Right kidney (tissue), 1 donor: ENCODE results near the gene SAPCD1.

Experiments
- DNase-seq: peaks from one replicate; pipeline ENCODE4 v3.0.0-alpha.2; 2016

Gene SAPCD1

GRCh38 chr6:31752739-31753319, 9.6 kb upstream of the SAPCD1 start:
- no peak for DNase-seq

- DNase-seq = no peak
Observed at GRCh38 chr6:31758281-31758680, 4.2 kb upstream of the SAPCD1 start.

DNA sequence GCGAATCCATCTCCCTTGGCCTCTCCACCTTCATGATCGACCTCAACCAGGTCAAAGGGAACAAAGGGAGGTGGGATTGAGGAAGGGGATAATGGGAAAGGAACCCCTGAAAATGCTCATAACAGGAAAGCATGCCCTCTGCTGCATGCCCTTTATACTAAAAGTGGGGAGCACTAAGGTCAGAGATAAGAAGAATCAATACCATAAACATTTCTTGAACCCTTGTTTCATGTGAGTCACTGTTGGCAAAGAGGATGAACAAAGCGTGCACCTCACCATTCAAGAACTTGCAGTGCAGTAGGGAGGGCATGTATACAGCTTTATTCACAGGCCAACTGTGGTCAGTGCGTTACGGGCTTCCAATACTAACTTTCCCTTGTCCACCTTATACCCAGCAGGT, 1.7 kb upstream of the SAPCD1 start:
- DNase-seq = no peak

DNA sequence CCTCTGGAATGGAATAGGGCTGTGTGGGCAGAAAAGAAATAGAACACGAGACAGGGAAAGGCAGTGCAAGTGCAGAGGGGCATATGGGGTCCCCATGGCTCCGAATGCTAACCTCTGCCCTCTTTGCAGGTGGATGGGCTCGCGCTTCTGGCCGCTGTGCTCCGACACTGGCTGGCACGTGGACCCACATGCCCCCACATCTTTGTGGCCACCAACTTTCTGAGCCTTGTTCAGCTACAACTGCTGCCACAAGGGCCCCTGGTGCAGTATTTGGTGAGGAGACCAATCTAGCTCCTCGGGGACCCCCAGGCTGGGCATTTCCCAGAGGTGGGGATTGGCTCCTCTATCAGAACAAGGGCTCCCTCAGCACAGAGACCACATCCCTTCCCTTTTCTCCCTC, 1.1 kb upstream of the SAPCD1 start:
- DNase-seq = no peak

DNA sequence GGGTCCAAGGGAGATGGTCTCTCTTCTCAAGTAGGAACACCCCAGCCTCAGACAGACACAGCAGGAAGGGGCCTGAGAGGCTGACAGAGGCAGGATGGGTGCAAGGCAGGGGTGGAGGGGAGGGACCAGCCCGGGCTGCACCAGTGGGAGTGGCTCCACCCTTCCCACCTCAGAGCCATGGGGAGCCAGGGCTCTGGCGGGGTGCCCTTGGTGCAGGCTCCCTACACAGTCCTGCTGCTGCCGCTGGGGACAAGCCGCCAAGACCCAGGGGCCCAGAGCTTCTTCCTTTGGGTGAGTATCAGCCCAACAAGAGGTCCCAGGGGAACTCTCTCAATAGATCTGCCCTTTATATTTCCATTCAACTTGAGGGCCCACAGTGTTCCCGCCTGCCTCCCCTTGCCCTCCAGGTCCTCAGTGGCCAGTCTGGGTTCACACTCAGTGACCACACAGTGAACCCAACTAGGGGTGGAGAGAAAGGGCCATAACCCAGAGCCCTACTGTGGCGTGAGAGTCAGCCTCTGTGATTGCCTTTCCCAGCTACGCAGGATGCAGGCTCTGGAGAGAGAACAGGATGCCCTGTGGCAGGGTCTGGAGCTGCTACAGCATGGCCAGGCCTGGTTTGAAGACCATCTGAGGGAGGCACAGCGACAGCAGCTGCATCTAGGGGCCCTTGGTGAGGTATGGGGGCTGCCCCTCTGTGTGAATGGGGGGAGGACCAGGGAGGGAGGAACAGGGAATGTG, 592 bp downstream of the SAPCD1 start:
- no peak for DNase-seq

DNA sequence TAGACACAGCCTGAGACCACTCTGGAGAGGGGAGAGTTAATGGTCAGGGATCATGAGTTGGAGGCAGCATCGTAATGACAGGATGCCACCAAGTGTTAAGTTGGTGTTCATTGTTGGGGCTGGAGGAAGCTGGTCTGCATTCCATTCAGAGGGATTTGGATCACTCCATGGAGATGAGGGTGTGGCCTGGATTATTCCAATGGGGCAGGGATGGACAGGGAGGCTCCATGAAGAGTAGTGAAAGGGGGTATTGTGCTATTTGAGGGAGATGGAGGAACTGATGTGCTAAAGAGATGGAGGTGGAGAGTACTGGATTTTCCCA, 1.1 kb downstream of the SAPCD1 start:
- no peak for DNase-seq

GRCh38 chr6:31764198-31764597, 1.7 kb downstream of the SAPCD1 start:
- DNase-seq = no peak

GRCh38 chr6:31765559-31765909, 3.1 kb downstream of the SAPCD1 start:
- DNase-seq = no peak

- DNase-seq = peak; percentile 60
Observed at GRCh38 chr6:31765910-31766794, 3.7 kb downstream of the SAPCD1 start.

DNA sequence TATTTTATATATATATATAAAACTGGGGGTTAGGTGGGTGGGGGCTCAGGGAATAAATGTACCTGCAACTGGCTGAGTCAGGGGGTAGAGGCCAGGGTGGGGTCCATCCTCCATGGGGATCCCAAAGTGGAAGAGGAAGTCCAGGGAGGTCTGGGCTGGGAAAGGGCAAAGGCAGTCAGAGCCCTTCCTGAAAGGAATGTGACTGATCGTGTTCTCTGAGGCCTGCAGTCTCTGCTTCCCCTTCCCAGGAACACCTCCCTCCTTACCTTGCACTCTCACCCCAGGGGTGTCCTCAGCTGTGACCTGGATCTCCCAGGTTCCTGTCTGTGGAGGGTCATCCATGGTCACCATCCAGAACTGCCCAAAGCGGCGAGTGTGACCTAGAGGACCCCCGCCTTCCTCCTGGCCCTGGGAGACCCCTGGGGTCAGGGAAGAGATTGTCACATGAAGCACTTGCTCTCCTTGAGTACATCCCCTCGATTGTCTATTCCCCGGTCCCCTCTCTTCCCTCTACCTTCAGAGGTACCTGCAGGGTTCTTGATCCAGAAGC, 4.7 kb downstream of the SAPCD1 start:
- DNase-seq = no peak

- DNase-seq = no peak
Observed at GRCh38 chr6:31768363-31769257, 6.2 kb downstream of the SAPCD1 start.

DNA sequence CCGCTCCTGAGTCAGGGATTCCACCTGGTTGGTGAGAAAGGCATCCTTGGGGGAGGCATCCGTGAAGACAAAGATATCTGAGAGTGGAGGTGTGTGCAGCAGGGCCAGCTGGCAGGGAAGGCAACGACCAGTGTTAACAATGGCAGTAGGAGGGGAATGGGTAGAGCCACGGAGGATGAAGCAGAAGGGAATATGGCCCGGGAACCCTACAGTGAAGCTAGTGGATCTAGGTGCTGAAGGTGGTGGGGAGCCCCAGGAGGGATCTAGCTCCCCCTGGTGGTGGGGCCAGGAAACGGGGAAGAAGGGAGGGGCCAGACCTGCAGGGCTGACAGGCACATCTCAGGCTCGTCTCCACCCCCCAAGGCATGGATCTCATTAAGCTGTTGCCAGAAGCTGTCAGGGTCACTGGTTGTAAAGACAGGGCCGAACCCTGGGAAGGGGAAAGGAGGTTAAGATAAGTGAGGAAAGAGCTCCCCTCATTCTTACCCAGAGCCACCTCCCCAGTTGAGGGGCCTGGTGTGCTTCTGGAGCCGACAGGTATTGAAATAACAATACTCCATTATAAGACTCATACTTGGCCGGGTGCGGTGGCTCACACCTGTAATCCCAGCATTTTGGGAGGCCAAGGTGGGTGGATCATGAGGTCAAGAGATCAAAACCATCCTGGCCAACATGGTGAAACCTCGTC, 7.4 kb downstream of the SAPCD1 start:
- no peak for DNase-seq

- DNase-seq = no peak
Observed at GRCh38 chr6:31770860-31771259, 8.4 kb downstream of the SAPCD1 start.

DNA sequence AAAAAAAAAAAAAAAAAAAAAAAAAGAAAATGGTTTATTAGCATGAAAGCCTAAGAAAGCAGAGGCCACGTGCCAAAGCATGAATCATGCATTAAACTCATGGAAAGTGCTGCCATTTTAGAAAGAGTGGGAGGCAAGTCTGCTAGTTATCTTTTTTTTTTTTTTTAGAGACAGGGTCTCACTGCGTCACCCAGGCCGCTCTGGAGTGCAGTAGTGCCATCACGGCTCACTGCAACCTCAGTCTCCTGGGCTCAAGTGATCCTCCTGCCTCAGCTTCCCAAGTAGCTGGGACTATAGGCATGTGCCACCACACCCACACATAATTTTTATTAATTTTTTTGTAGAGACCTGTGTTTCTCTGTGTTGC, 9.5 kb downstream of the SAPCD1 start:
- DNase-seq = no peak

- DNase-seq = no peak
Observed at GRCh38 chr6:31775184-31775583, 12.7 kb downstream of the SAPCD1 start.

DNA sequence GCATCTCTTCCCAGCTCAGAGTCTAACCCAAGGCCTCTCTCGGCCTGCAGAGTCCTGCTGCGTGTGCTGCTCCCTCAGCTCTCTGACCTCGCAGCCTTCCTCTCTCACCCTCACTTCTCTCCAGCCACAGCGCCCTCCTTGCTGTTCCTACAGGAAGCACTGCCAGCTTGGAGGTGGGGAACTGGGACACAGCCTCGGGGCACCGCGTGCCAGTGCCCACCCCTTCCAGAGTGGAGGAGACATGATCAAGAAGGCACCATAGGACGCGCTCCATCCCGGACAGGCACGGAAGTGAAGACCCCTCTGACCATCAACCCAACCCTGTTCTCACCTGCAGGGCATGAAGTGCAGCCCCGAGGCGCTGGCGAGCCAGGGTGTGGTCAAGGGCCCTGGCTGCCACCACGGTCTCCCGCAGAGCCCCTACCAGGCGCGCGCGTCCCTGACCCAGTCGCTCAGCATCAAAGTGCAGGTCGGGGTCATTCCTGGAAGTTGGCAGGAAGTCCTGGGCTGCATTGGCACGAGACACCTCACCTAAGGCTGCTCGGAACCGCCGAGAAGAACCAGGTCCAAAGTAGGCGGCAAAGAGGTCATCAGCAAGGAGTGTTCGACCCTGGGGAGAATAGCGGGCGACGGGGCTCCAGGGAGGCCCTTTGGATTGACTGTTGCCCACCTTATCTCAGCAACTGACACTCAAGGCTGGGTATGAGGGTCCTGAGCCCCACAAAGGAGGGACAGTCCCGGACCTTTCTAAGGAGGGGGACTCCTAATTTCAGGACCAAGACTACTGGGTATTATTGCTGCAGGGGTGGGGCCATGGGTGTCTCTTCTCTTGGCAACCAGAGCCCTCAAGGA, 13.4 kb downstream of the SAPCD1 start:
- no peak for DNase-seq

DNA sequence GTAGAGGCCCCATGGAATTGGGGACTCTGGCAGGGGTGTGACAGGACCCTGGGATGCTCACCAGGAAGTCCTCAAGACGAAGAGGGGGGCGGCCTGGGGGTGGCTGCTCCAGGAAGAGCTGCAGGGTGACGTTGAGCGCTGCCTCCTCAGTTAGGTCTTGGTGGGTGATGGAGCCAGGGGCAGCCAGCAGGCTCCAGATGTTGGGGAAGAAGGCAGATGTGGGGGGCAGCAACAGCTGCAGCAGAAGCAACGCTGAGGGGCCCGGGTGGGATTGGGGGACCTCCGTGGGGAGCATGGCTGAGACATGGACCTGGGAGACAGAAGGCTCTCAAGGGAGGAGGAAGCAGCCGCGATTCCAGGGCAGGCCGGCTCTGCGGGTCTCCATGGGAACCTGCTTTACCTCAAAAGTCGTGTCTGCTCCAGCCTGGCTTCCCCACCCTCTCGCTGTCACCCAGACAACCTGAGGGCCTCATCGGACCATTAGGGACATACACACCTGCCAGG, 14.1 kb downstream of the SAPCD1 start:
- DNase-seq = no peak

GRCh38 chr6:31776989-31777666, 14.7 kb downstream of the SAPCD1 start, which contains the start of gene VWA7:
Gene VWA7 (minus strand): TSS chr6:31777328. CDS start chr6:31776779, 549 bp downstream.
- peak; percentile 79 for DNase-seq

DNA sequence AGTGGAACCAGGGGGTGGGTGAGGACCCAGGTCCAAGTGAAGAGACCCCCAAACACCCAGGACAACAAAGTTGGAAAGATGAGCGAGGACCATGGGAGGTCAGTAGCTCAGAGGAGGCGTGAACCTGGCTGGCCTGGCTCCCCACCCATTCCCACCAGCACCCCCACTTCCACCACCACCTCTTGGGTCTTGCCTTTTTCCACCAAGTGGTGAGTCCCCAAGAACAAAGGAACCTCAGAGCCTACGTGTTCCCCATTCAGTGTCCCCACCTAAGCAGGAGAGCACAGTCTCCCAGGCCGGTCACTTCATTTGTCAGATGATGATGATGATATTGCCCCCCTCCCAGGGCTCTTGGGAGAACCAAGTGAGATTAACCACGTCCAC, 15.2 kb downstream of the SAPCD1 start:
- DNase-seq = no peak

DNA sequence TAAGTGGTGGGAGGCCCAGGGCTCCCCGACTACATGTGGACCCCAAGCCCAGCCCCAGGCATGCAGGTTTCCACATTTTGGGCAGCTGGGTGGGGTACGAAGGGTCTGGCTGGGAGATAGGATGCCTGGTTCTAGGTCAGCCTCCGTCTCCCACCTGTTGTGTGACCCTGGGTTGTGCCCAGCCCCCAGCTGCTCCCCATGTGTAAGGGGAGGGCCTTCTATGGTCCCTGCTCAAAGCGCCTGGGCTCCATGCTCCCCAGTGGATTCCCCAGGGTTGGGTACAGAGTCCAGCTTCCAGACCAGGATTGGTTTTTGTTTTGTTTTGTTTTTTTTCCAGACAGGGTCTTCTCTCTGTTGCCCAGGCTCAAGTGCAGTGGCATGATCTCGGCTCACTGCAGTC, 15.7 kb downstream of the SAPCD1 start:
- no peak for DNase-seq
